Liver (tissue), 3 donors: ENCODE data around the gene HGD.
A peak's percentile ranks its signal among the peaks of the same experiment; 100 is the strongest.

Source experiments
- CTCF ChIP-seq: fragments of 150-350 bp; IDR thresholded peaks from 2 replicates; pipeline ENCODE4 v1.5.1; 2017; ENCODE audit warnings: improper control_type of control experiment, low read depth, low read length; ENCODE audit not compliant: missing input control
- EGR1 ChIP-seq, 2 donors: IDR thresholded peaks; 2 replicates each; pipeline ENCODE4 v1.6.1; 2016 to 2018; ENCODE audit warnings: antibody characterized with exemption in 2 of 2, low read depth in 2 of 2
- FOXA1 ChIP-seq: IDR thresholded peaks from 2 replicates; pipeline ENCODE4 v1.6.1; 2016; ENCODE audit warnings: antibody characterized with exemption
- GABPA ChIP-seq, 2 donors: IDR thresholded peaks in 1 of 2; conservative IDR thresholded peaks in 1 of 2; 2 replicates each; pipeline ENCODE4 v1.6.1; 2016; ENCODE audit warnings: antibody characterized with exemption in 2 of 2, mild to moderate bottlenecking in 1 of 2, moderate library complexity in 1 of 2
- JUND ChIP-seq, 2 donors: IDR thresholded peaks; 2 replicates each; pipeline ENCODE4 v1.6.1; 2016; ENCODE audit warnings: antibody characterized with exemption in 2 of 2
- MAX ChIP-seq: IDR thresholded peaks from 2 replicates; pipeline ENCODE4 v1.6.1; 2016; ENCODE audit warnings: antibody characterized with exemption
- RAD21 ChIP-seq, 2 donors: IDR thresholded peaks; 2 replicates each; pipeline ENCODE4 v1.6.1; 2016; ENCODE audit warnings: antibody characterized with exemption in 2 of 2, mild to moderate bottlenecking in 2 of 2
- REST ChIP-seq: IDR thresholded peaks from 2 replicates; pipeline ENCODE4 v1.6.1; 2016; ENCODE audit warnings: antibody characterized with exemption, mild to moderate bottlenecking
- SP1 ChIP-seq: IDR thresholded peaks from 2 replicates; pipeline ENCODE4 v1.6.1; 2018; ENCODE audit warnings: antibody characterized with exemption, mild to moderate bottlenecking
- TAF1 ChIP-seq: conservative IDR thresholded peaks from 2 replicates; pipeline ENCODE4 v1.6.1; 2016; ENCODE audit warnings: antibody characterized with exemption, mild to moderate bottlenecking
- YY1 ChIP-seq: IDR thresholded peaks from 2 replicates; pipeline ENCODE4 v1.6.1; 2016; ENCODE audit warnings: antibody characterized with exemption, mild to moderate bottlenecking
- donor health status: healthy.
- donor health status: healthy.

- TF ChIP-seq SP1 (no peak), CTCF (no peak), RAD21 (IDR thresholded peaks at IDR 0.05) (no peak), JUND (IDR thresholded peaks at IDR 0.05) (peak in 1 of 2 donors; percentile 31), FOXA1 (no peak), REST (no peak), YY1 (no peak), TAF1 (no peak), MAX (no peak), EGR1 (IDR thresholded peaks at IDR 0.05; ENCODE audit: low read depth in 2 of 2) (no peak), GABPA (IDR thresholded peaks at IDR 0.05 in 1 of 2, conservative IDR thresholded peaks at IDR 0.05 in 1 of 2) (no peak)
Observed at GRCh38 chr3:120661106-120661905, 20.7 kb downstream of the HGD start.
